IPS-11a (cell line): ENCODE results near the gene BICRAL.
"Not testable (repeated sequence)": the region's sequence is repeated elsewhere in the genome, so short reads cannot be mapped to it uniquely, and the experiment has no call there.

Experiments used
- H3K4me3 ChIP-seq: one replicate; pipeline ENCODE4 v1.5.1; 2013; ENCODE audit warnings: low read depth, low read length, control low read depth

Gene BICRAL

GRCh38 chr6:42790549-42791181 is 8.8 kb downstream of the BICRAL start:
- no peak overlapping the region for H3K4me3 ChIP-seq

- H3K4me3 ChIP-seq: no peak overlapping the region
Measured at GRCh38 chr6:42791706-42792320, 10.0 kb downstream of the BICRAL start.

GRCh38 chr6:42795651-42796050 is 13.8 kb downstream of the BICRAL start:
- no peak overlapping the region for H3K4me3 ChIP-seq

- H3K4me3 ChIP-seq: no peak overlapping the region
Measured at GRCh38 chr6:42796171-42796570, 14.3 kb downstream of the BICRAL start.

- H3K4me3 ChIP-seq: not testable (repeated sequence)
Measured at GRCh38 chr6:42797696-42798095, 15.8 kb downstream of the BICRAL start.

- H3K4me3 ChIP-seq: no peak overlapping the region
Measured at GRCh38 chr6:42805297-42805861, 23.5 kb downstream of the BICRAL start.

GRCh38 chr6:42806359-42806758 is 24.5 kb downstream of the BICRAL start:
- H3K4me3 ChIP-seq: not testable (repeated sequence)

GRCh38 chr6:42808492-42809483 is 26.9 kb downstream of the BICRAL start:
- H3K4me3 ChIP-seq: no peak overlapping the region

- no peak overlapping the region for H3K4me3 ChIP-seq
Measured at GRCh38 chr6:42813074-42813645, 31.3 kb downstream of the BICRAL start.

- H3K4me3 ChIP-seq: no peak overlapping the region
Measured at GRCh38 chr6:42813906-42814444, 32.1 kb downstream of the BICRAL start.

GRCh38 chr6:42815726-42816125 is 33.9 kb downstream of the BICRAL start:
- not testable (repeated sequence) for H3K4me3 ChIP-seq

GRCh38 chr6:42817907-42818306 is 36.1 kb downstream of the BICRAL start:
- no peak overlapping the region for H3K4me3 ChIP-seq

GRCh38 chr6:42818416-42818815 is 36.6 kb downstream of the BICRAL start:
- no peak overlapping the region for H3K4me3 ChIP-seq

GRCh38 chr6:42818878-42819277 is 37.0 kb downstream of the BICRAL start:
- no peak overlapping the region for H3K4me3 ChIP-seq

- no peak overlapping the region for H3K4me3 ChIP-seq
Measured at GRCh38 chr6:42819803-42820511, 38.1 kb downstream of the BICRAL start.

GRCh38 chr6:42820512-42821340 is 38.9 kb downstream of the BICRAL start:
- H3K4me3 ChIP-seq: no peak overlapping the region

GRCh38 chr6:42821341-42821668 is 39.5 kb downstream of the BICRAL start:
- no peak overlapping the region for H3K4me3 ChIP-seq

GRCh38 chr6:42821846-42822245 is 40.0 kb downstream of the BICRAL start:
- H3K4me3 ChIP-seq: no peak overlapping the region

GRCh38 chr6:42829561-42830092 is 47.8 kb downstream of the BICRAL start:
- H3K4me3 ChIP-seq: no peak overlapping the region
